Glomerular visceral epithelial cell (primary cell): ENCODE data around the gene CYTH1.

Experiments used
- DNase-seq: peaks from one replicate; pipeline ENCODE4 v3.0.0-alpha.2; 2016; ENCODE audit errors: extremely low spot score

CYTH1 gene

DNA sequence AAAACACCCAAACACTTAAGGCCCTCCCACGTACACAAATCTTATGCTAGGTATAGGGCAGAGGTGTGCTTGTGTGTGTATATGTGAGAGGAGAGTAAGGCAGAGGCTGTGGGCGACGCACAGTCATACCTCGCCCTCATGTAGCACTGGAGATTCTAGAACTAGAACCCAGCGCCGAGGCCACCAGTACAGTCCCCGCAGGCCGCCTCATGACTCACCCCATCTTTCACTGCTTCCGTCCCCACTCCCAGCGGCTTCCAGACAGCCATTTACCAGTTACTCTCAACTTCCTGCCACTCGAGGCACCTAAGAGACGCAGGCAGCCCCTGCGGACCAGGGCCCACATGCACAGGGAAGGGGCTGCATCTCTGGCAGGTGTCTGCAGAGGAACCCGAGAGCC, 23.2 kb upstream of the CYTH1 start:
- no peak for DNase-seq

DNA sequence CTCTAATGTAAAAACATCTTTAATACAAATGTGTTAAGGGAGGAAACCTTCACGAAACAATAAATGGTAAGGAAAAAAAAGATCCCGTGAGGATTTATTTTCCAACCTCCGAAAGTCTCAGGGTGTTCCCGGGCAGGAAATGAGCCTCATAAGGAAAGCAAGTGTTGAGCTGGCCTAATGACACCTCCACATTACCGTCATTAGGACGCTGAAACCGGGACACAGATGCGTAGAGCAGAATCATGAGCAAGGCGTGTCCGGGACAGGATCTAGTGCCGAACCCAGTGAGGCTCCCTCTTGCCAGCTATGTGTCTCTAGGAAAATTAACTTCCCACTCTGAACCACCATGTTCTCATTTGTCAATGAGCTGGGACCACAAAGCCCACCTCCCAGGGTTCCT, 22.7 kb upstream of the CYTH1 start:
- no peak for DNase-seq

DNA sequence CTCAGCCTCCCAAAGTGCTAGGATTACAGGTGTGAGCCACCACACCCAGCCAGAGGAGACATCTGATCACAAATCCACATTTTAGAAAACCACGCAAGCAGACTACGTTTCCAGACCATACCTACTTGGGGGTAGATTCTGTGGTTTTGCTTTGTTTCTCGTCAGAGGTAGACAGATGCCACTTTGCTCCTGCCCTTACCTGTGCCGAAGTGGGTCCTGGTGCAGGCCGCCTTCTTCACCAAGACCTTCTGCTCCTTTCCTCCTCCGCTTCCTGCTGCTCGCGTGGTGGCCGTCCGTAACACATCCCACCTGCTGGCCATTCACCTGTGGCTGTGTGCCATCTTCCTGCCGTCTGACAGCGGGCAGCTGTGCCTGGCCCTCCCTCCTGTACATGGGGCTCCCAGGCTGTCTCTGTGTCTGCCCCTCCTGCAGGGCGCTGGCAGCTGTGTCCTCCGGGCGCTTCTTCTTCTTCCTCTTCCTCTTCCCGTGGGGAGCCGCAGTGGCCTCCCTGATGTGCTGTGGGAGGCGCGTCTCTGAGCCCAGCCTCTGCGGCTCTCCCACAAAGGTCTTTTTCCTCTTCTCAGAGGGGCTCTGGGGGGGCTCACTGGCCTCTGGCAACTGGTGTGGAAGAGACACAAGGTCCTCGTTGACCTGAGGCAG, 21.2 kb upstream of the CYTH1 start:
- DNase-seq, result no peak

DNA sequence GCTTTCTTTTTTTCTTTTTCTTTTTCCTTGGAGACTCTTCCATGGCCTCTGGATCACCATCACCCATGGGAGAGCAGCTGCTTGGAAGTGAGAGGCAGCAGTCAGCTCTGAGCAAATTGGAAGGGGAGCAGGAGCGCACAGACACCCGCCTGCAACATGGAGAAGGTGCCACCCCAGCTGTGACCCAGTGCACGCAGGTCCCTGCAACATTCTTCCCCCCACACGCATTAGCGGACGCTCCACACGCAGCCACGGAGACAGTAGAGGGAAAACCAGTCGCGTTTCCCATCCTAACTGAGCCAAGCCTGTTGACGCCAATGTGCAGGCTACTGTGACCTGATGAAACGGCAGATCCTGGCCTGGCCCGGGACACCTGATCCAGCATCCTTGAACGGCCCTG, 20.4 kb upstream of the CYTH1 start:
- DNase-seq, result no peak

DNA sequence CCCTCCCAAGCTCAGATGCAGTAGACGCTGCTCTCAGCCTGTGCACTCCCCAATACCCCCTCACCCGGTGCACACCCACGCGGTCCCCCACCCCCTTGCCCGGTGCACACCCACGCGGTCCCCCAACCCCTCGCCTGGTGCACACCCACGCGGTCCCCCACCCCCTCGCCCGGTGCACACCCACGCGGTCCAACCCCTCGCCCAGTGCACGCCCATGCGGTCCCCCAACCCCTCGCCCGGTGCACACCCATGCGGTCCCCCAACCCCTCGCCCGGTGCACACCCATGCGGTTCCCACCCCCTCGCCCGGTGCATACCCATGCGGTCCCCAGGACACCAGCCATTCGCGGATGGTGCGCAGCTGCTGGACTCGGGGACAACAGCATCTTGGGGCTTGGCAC, 19.9 kb upstream of the CYTH1 start:
- DNase-seq, result no peak

DNA sequence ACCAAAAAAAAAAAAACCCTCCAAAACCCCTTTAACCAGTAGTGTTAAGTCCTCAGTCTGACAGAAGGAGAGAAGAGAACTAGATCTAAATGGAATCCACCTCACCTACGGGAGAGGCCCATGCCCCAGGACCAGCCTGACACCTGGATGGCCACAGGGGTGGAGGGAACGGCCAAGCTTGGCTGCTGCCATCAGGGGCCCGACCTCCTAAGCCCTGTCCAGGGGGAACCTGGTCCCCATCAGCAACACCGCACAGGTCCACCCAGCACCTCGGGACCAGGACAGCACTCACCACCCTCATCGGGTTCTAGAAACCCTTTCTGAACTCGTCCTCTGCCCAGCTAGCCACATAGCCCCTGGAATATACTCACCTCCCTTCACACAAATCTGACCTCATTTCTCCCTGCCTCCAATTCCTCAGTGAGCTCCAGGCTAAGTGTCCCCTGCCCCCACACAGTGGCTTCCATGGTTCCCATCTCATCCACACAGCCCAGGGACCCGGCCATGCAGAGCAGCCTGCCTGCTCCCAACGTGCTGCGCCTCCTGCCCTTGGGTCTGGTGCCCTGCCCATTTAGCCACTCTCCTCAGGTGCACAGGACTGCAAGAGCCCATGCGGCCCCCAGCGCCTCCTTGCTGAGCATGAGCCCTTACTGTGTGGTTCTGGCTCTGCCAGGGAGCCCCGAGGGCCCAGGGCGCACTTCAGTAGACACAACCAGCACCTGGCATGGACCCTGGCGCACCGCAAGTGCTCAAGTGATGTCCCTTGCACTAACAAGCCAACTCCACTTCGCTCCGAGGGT, 18.3 kb upstream of the CYTH1 start:
- no peak for DNase-seq

DNA sequence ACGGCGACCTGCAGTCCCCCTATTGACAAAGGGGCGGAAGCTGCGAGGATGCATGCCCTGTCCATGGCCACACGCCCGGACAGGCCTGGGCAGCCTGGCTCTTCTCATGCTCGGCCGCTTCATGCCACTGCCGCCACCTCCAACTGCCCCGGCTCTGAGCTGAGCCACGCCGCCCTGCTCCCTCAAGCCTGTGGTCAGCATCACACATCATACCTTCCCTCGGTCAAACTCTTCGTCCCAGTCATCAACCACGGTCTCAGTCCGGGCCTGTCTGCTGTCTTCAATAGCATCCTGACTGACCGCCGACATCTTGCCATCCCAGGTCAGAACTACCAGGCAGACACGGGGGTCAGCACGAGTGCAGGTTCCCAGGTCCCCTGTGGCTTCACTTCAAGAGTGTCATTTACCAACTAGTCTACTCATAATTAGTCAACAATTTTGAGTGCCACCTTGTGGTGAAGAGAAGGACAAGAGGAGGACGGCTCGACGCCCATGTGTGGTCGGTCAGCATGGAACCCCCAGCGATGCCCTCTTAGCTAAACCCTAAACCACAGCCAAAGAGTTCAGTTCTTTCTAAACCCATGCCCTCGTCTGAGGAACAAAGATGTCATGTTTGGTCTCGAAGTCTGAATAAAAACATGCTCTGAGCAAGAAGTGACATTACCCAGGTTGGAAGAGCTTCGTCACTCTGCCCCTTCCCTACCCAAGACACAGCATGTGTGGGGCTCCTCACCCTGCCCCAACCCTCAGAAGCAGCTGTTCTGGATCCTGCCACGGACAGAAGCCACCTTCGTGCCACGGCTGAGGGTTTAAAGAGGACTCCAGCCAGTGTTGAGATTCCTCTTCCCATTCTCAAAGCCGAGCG, 16.9 kb upstream of the CYTH1 start:
- DNase-seq, result no peak

DNA sequence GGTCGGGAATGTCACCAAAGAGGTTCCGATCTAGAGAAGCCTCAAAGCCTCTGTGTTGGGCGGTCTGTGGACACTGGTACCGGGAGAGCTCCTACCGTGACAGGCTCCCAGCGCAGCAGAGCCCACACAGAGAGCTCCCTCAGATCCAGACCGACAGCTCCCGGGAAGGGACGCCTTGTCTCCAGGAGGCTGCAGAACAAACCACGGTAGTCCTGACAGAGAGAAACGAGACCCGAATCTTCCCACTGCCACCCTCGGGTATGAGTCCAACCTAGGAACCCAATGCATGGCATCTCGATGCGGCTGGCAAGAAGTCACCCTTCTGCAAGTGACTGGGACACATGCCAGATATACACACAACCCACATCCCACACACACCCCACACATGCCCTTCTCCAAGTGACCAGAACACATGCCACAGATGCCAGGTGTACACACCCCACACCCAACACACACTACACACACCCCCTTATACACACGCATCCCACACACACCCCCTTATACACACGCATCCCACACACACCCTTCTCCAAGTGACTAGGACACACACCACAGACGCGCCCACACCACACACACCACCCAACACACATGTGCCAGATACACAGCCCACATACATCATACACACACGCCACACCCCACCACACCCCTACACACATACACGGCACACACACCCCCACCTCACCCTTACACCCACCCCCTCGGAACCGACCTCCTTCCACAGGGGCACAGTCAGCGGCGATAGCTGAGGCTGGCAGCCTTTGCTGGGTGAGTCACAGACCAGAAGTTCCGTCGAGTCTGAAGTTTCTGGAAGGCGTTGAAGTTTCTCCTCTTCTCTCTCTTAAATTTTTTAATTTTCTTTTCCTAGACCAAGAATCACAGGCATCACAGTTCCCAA, 15.9 kb upstream of the CYTH1 start:
- no peak for DNase-seq

DNA sequence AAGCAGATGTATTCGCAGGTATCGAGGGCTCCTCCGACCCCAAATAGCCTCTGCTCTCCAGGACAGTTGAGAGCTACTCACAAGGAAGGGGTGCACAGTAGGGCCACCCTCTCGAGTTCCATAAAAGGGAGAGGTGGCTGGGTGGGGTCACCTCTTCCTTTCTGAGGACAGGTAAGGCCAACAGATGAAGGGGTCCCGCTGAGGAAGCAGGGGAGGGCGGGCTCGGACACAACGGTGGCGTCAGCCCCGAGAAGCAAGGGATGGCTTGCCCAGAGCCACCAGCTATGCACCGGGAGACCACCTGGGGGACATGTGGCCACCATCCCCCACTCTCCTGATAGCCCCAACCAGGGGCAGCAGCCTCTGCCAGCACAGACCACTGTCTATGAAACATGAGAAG, 15.1 kb upstream of the CYTH1 start:
- no peak for DNase-seq

DNA sequence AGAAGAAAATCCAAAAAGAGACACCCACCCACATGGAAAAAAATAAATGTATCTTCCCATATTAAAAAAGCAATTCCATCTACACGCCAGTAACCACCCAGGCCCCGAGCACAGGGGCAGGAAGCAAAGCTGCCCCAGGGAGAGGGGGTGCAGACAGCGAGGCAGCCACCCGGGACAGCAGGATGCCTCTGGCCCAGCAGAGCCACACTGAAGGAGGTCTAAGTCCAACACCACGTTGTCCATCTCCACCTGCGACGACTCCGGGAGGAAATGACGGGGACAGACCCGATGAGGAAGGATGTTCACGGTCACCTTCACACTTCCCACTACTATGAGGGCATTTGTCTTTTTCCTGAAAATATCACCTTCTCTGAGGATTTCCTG, 14.4 kb upstream of the CYTH1 start:
- DNase-seq, result no peak

DNA sequence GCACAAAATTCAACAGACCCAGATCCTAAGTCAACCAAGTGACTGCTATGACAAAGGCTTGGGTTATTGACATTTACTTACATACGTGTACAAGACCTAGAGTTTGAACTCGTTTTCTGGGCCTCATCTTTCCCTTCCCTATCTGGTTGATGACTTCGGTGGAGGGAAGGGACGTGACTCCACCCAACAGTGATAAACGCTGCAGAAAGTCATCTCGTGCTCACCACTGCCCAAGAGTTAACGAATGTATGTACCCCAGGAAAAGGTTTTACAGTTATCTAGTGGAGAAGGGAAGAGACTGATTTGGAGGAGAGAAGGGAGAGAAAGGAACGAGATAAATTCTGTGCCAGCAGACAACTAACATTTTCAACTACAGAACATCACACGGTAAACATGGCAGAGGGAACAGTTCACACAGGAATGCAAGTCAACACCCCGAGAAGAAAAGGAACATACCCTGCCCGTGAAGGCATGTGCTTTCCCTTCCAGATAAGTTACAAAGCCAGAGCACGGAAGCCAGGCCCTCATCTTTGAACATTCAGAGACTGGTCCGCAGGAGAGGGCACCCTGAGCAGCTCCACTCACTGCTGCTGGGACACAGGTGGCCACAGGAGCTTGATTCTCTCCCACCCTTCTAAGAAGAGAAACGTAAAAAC, 13.9 kb upstream of the CYTH1 start:
- no peak for DNase-seq

DNA sequence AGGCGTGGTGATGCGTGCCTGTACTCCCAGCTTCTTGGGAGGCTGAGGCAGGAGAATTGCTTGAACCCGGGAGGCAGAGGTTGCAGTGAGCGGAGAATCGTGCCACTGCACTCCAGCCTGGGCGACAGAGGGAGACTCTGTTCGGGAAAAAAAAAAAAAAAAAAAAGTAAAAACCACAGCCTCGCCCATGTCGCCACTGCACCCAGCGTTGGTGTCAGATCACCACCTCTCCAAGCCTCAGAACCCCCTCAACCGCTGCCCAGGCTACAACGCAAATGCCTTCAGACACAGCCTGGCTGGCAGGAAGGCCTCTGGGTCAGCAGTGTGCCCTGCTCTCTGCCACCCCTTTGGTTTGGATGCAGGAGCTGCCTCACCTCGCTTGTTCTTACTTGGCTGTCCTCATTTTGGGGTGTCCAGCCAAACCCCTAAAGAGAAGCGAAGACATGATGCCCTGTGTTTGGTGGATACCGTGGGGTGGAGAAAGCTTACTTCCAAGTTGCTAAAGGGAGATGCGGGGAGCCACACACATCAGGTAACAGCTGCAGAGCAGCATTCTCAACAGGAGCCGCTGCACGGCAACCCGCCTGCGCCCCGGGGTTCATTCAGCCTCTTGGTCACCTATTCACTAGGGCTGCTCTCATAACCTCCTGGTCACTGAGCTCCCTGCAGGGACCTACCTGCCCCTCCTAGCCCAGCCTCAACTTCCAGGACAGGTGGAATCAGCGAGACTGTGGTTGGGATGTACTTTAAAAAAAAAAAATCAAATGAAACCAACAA, 13.0 kb upstream of the CYTH1 start:
- no peak for DNase-seq

DNA sequence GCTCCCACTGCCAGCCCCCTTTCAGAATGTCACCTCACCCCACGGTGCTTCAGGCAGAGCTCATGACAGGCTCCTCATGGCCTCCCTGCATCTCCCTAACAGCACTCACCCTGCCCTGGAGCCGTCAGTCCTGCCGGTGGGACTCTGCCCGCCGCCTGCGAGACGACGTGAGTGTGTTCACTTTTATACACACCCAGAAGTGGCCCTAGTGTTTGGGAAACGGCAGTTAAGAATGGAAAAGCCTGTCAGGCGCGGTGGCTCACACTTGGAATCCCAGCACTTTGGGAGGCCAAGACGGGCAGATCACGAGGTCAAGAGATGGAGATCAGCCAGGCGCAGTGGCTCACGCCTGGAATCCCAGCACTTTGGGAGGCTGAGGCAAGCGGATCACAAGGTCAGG, 12.3 kb upstream of the CYTH1 start:
- no peak for DNase-seq

DNA sequence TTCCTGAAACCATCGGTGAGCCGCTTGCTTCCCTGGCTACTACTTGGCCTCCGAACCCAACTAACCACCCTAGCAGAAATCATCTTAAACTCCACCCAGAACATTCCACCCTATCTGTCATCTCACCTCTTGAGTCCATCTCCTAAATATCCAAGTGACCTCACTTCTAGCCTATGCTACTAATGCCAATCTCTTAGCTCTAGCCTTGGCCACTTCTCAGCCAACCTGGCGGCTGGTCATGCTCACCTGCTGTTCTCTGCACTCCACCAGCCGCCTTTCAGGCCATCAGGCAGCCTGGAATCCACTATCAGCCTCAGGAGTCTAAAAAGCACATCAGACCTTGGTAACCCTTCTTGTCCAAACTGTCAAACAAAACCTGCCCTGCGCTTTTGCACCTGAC, 11.9 kb upstream of the CYTH1 start:
- no peak for DNase-seq

DNA sequence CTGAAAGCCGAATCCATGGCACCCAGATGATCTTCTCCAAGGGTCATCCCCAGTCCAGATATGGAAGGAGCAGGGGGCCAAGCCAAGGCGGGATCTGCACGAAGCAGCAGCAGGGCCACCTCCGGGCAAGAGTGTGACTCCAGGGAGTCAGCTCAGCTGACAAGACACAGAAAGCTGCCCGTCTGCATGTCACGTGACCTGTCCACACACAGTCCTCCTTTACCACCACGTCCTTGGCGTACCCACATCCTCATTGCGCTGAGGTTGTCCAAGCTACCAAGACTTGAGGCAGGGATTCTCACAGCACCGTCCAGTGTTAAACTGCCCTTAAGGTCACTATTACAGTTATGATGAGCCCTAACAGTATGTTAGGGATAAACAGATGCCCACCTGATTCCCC, 11.3 kb upstream of the CYTH1 start:
- DNase-seq, result no peak

DNA sequence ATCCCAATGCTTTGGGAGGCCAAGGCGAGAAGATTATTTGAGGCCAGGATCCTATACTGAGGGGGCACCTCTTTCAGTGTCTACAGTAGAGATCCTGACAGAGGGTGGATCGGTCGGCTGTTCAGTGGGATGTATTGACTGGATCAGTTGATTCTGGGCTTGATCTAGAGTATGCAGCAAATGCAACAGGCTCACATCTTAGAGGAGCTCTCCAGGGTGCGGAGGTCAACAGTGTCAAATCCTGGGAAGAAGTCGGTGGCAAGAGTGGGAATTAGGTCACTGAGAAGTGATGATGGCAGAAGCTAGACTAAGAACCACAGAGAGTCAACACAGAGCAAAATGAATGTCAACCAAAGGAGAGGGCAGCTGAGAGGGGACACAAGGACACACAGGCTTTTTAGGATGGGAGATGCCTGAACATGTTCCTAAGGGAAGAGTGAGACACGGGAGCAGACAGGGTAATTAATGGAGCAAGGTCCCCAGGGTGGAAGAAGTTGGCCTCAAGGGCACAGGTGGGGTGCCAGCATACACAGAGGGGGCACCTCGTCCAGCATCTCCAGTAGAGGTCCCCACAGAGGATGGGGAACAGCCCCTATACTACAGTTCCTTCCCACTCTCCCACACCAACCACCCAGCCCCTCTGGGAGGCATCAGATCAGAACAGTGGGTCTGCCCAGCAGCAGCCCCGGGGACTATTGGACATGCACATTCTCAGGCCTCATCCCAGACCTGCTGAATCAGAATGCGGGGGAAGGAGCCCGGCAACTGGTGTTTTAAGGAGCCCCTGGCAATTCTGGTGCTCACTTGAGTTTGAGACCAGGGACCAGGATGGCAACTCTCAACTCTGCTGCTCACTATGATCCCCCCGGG, 10.0 kb upstream of the CYTH1 start:
- no peak for DNase-seq

DNA sequence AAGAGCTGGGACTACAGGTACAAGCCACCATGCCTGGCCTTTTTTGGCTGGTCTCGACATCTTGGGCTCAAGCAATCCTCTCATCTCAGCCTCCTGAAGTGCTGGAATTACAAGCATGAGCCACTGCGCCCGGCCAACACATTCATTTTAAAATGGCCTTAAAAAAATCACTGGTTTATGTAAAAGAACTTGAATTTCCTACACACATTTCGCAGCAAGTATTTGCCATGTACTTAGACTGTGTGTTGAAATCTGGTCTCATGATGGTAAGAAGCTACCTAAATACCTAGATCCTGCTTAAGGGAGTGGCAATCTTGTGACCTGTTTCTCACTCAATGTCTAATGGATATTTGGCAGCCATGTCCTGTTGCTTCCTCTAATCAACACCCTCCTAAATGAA, 8.5 kb upstream of the CYTH1 start:
- DNase-seq, result no peak

DNA sequence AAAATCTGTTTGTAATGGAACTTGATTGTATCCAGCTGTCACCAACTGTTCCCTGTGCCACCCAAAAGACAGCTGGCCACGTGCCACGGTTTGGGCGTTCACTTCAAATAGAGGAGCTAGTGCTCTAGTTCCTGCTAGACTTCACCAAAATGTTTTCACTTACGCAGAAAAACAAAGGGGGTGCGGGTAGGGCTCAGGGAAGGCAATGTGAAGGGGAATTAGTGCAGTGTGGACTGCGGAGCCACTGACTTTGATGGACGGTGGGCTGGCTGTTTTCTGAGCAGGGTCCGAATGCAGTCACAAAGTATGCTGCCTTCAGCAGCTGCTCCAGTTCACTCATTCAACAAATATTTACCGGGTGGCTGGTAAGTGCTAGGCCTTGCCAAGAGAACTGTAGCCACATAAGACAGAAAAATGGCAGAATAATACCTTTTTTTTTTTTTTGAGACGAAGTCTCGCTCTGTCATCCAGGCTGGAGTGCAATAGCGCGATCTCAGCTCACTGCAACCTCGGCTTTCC, 7.6 kb upstream of the CYTH1 start:
- no peak for DNase-seq

DNA sequence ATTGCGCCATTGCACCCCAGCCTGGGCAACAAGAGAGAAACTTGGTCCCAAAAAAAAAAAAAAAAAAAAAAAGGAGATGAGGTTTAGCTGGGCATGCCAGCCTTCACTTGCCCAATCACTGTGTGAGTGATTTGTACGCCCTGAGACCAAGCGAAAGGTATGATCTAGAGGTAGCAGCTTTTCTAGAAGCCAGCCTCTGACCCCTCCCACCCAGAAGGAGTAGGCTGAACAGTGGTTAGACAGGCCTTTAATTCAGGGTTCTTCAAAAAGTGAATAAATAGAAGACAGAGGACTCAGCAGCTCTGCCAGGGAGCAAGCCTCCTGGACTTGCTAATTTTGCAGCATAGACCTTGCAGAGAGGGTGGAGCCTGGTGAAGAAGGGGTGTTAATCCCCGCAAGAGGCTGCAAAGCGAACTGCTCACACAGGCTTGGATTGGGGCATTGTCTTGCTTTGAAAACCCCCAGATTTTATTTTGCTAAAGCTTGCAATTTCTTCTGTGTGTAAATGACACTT, 7.1 kb upstream of the CYTH1 start:
- DNase-seq, result no peak
